ENCODE data around the gene SFTA2. TPM values are rescaled to one million over a fixed set of nuclear protein-coding genes. Genes with fewer than 3 reads are reported as not detected.

SFTA2 gene
- total RNA-seq, 2 donors from 2014 or later = not detected

- H3K4me1 ChIP-seq (ENCODE audit: control insufficient read depth, insufficient read depth, low read length) = no peaks in the 10 kb centered on the region
- WGBS, 2 experiments (ENCODE audit: insufficient coverage in 1 of 2, insufficient read length in 1 of 2) = 92% methylated on average over 8 of the region's 8 CpGs
- DNase-seq = no peak
- Mint-ChIP-seq H3K36me3 (ENCODE audit: low read depth) (peaks cover 44% of the 10 kb centered on the region), H3K4me1 (peaks cover 20% of the 10 kb centered on the region), H3K27ac (no peak overlapping the region), H3K9me3 (no peaks in the 10 kb centered on the region), H3K4me3 (no peak overlapping the region), H3K27me3 (ENCODE audit: insufficient read depth) (no peaks in the 10 kb centered on the region)
- no peak overlapping the region for H3K27ac ChIP-seq (ENCODE audit: low read depth, low read length)
- no peak for TF ChIP-seq CTCF (conservative IDR thresholded peaks at IDR 0.05)
- H3K36me3 ChIP-seq (ENCODE audit: control insufficient read depth, insufficient read depth, low read length) = peaks cover 53% of the 10 kb centered on the region
- H3K9ac ChIP-seq (ENCODE audit: extremely low read depth, low read length, poor library complexity, severe bottlenecking) = no peak overlapping the region
- no peaks in the 10 kb centered on the region for H3K9me3 ChIP-seq (ENCODE audit: control insufficient read depth, low read length)
- H3K27me3 ChIP-seq (ENCODE audit: control insufficient read depth, insufficient read depth, low read length, poor library complexity, severe bottlenecking) = no peaks in the 10 kb centered on the region
- H3K4me3 ChIP-seq (ENCODE audit: low read length) = no peak overlapping the region
Measured at GRCh38 chr6:30917487-30917886, 14.5 kb downstream of the SFTA2 start.

GRCh38 chr6:30917041-30917440 is 14.9 kb downstream of the SFTA2 start:
- no peak for DNase-seq
- Mint-ChIP-seq H3K9me3 (no peaks in the 10 kb centered on the region), H3K27ac (no peak overlapping the region), H3K27me3 (ENCODE audit: insufficient read depth) (no peaks in the 10 kb centered on the region), H3K4me1 (peaks cover 18% of the 10 kb centered on the region), H3K4me3 (no peak overlapping the region), H3K36me3 (ENCODE audit: low read depth) (peaks cover 45% of the 10 kb centered on the region)
- 95 to 97% methylated on average over 5 to 7 of the region's 7 CpGs for WGBS, 2 experiments (ENCODE audit: insufficient coverage in 1 of 2, insufficient read length in 1 of 2)
- TF ChIP-seq CTCF (conservative IDR thresholded peaks at IDR 0.05) = no peak
- H3K9ac ChIP-seq (ENCODE audit: extremely low read depth, low read length, poor library complexity, severe bottlenecking) = no peak overlapping the region
- H3K27ac ChIP-seq (ENCODE audit: low read depth, low read length) = no peak overlapping the region
- peaks cover 54% of the 10 kb centered on the region for H3K36me3 ChIP-seq (ENCODE audit: control insufficient read depth, insufficient read depth, low read length)
- no peaks in the 10 kb centered on the region for H3K9me3 ChIP-seq (ENCODE audit: control insufficient read depth, low read length)
- H3K4me3 ChIP-seq (ENCODE audit: low read length) = no peak overlapping the region
- no peaks in the 10 kb centered on the region for H3K4me1 ChIP-seq (ENCODE audit: control insufficient read depth, insufficient read depth, low read length)
- H3K27me3 ChIP-seq (ENCODE audit: control insufficient read depth, insufficient read depth, low read length, poor library complexity, severe bottlenecking) = no peaks in the 10 kb centered on the region

- Histone ChIP-seq H3K27me3 (ENCODE audit: control insufficient read depth, insufficient read depth, low read length, poor library complexity, severe bottlenecking) (no peaks in the 10 kb centered on the region), H3K4me1 (ENCODE audit: control insufficient read depth, insufficient read depth, low read length) (no peaks in the 10 kb centered on the region), H3K9me3 (ENCODE audit: control insufficient read depth, low read length) (no peaks in the 10 kb centered on the region), H3K27ac (ENCODE audit: low read depth, low read length) (no peak overlapping the region), H3K9ac (ENCODE audit: extremely low read depth, low read length, poor library complexity, severe bottlenecking) (no peak overlapping the region), H3K36me3 (ENCODE audit: control insufficient read depth, insufficient read depth, low read length) (peaks cover 55% of the 10 kb centered on the region), H3K4me3 (ENCODE audit: low read length) (no peak overlapping the region)
- Mint-ChIP-seq H3K4me1 (peaks cover 18% of the 10 kb centered on the region), H3K36me3 (ENCODE audit: low read depth) (peaks cover 51% of the 10 kb centered on the region), H3K4me3 (peak overlapping the region; percentile 24), H3K27me3 (ENCODE audit: insufficient read depth) (no peaks in the 10 kb centered on the region), H3K9me3 (no peaks in the 10 kb centered on the region), H3K27ac (peak overlapping the region; percentile 44)
- peak; percentile 82 for TF ChIP-seq CTCF (conservative IDR thresholded peaks at IDR 0.05)
- peak; percentile 77 for DNase-seq
- 50 to 51% methylated on average over 4 to 5 of the region's 5 CpGs for WGBS, 2 experiments (ENCODE audit: insufficient coverage in 1 of 2, insufficient read length in 1 of 2)
Measured at GRCh38 chr6:30915591-30915946, 16.4 kb downstream of the SFTA2 start.

Measured in endodermal cell (in vitro differentiated cells).